Transverse colon (tissue), 4 donors: ENCODE results near the gene ANKRD33B. TPM values are rescaled to one million over a fixed set of nuclear protein-coding genes. Genes with fewer than 3 reads are reported as not detected.

ENCODE experiments used
- DNase-seq: peaks from one replicate; pipeline ENCODE4 v3.0.0-alpha.2; 2019
- H3K27ac ChIP-seq, 4 donors: fragments of 200-600 bp; sonication (generic); 2 replicates each; pipeline ENCODE4 v1.5.1; 2016 to 2018; ENCODE audit warnings: inconsistent platforms in 4 of 4
- H3K27me3 ChIP-seq: fragments of 200-600 bp; sonication (generic); 2 replicates; pipeline ENCODE4 v1.5.1; 2017; ENCODE audit warnings: inconsistent platforms
- H3K36me3 ChIP-seq, 4 donors: fragments of 200-600 bp; sonication (generic); 2 replicates each; pipeline ENCODE4 v1.5.1; 2017 to 2019; ENCODE audit warnings: inconsistent platforms in 4 of 4
- H3K4me1 ChIP-seq, 4 donors: fragments of 200-600 bp; sonication (generic); 2 replicates each; pipeline ENCODE4 v1.5.1; 2017 to 2020; ENCODE audit warnings: inconsistent platforms in 4 of 4
- H3K4me3 ChIP-seq, 4 donors: fragments of 200-600 bp; sonication (generic); 1 replicate in 1 of 4; 2 replicates in 3 of 4; pipeline versions ENCODE4 v1.5.1 to v1.6.1; 2017 to 2019; ENCODE audit warnings: inconsistent platforms in 4 of 4
- H3K9me3 ChIP-seq, 2 donors: fragments of 200-600 bp; sonication (generic); 2 replicates each; pipeline ENCODE4 v1.5.1; 2017 to 2019; ENCODE audit warnings: inconsistent platforms in 2 of 2
- EP300 ChIP-seq: sonication (generic); formaldehyde crosslinking; IDR thresholded peaks from one replicate; pipeline ENCODE4 v1.6.1; 2017; ENCODE audit warnings: antibody characterized with exemption, low read depth
- POLR2A ChIP-seq: fragments of 450-650 bp; IDR thresholded peaks from one replicate; pipeline ENCODE4 v1.6.1; 2016; ENCODE audit warnings: antibody characterized with exemption, mild to moderate bottlenecking, moderate library complexity
- POLR2AphosphoS5 ChIP-seq, 3 donors: sonication (generic); formaldehyde crosslinking; IDR thresholded peaks; one replicate each; pipeline ENCODE4 v1.6.1; 2016; ENCODE audit warnings: antibody characterized with exemption in 3 of 3
- WGBS, 2 donors: methylation state at CpG; one replicate each; pipeline ENCODE4 v1.1.5; 2018; ENCODE audit warnings: low coverage in 1 of 2; 5-methylcytosine and 5-hydroxymethylcytosine counted together
- in situ Hi-C, 4 donors: fragments of 200-750 bp; cut with MboI; loops; one replicate each; pipeline versions ENCODE4 v1.15.0 to v1.15.1; 2017; ENCODE audit warnings: low sequenced_read_pairs in 3 of 4, low pct_ligation_motif_present in 1 of 4, low pct_unique_long_range_greater_than_20kb in 1 of 4
- intact Hi-C: fragments of 100-400 bp; cut with DNase I; formaldehyde crosslinking; loops from one replicate; pipeline ENCODE4 v1.15.1; 2023; ENCODE audit warnings: low total_unique reads
- total RNA-seq, 4 donors: library from RNA; depleted of rRNA; stranded (reverse); fragments of >200 nt; gene quantifications; one replicate each; pipeline ENCODE4 v1.1.0, GENCODE V29; 2016
- TF ChIP-seq, protein P1 (sequence below), 5 experiments: fragments of 200-600 bp in 3 of 5; fragments of 450-650 bp in 2 of 5; sonication (generic) in 3 of 5; IDR thresholded peaks; 1 replicate in 2 of 5; 2 replicates in 3 of 5; pipeline ENCODE4 v1.5.1; 2016 to 2017; ENCODE audit warnings: antibody characterized with exemption in 5 of 5, inconsistent platforms in 3 of 5, mild to moderate bottlenecking in 2 of 5, moderate library complexity in 1 of 5

The ANKRD33B gene
- total RNA-seq, 4 donors from 2014 or later, result 0.20 to 3.2 (median 1.4) TPM

DNA sequence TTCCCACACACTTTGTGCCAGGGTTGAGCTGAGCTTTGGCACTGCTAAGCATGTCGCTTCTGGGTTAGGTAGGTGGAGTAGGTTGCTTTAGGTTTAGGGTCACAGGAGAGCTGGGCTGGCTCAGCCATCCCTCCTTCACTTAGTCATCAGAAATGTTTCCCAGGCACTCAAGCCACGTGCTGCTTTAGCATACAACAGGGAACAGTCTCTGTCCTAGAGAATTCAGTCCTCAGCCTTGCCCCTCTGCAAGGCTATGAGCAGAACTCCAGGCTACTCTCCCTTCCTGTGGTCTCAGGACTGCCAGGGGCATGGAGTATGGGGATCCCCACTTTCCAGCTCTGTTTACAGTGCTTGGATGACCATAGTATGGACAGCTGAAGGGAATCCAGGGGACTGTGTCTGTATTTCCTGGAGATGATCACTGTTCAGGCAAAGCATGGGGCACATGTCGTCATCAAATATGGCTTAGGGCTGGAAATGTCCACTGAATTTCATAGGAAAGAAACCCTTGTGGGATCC, 7.5 kb upstream of the ANKRD33B start:
- H3K27ac ChIP-seq, result no peak overlapping the region
- in situ Hi-C loops, result no loop called here
- H3K4me3 ChIP-seq, result no peak overlapping the region
- H3K4me1 ChIP-seq, result no peaks in the 10 kb centered on the region
- no peaks in the 10 kb centered on the region for H3K36me3 ChIP-seq
- H3K27me3 ChIP-seq, result peaks cover 18% of the 10 kb centered on the region
- intact Hi-C loops, result no loop called here
- no peak for DNase-seq
- TF ChIP-seq EP300 (no peak), POLR2AphosphoS5 (IDR thresholded peaks at IDR 0.05) (no peak), POLR2A (no peak)
- TF ChIP-seq, protein P1, sequence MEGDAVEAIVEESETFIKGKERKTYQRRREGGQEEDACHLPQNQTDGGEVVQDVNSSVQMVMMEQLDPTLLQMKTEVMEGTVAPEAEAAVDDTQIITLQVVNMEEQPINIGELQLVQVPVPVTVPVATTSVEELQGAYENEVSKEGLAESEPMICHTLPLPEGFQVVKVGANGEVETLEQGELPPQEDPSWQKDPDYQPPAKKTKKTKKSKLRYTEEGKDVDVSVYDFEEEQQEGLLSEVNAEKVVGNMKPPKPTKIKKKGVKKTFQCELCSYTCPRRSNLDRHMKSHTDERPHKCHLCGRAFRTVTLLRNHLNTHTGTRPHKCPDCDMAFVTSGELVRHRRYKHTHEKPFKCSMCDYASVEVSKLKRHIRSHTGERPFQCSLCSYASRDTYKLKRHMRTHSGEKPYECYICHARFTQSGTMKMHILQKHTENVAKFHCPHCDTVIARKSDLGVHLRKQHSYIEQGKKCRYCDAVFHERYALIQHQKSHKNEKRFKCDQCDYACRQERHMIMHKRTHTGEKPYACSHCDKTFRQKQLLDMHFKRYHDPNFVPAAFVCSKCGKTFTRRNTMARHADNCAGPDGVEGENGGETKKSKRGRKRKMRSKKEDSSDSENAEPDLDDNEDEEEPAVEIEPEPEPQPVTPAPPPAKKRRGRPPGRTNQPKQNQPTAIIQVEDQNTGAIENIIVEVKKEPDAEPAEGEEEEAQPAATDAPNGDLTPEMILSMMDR (IDR thresholded peaks at IDR 0.05), result no peak
- 50 to 56% methylated on average over 1 to 3 of the region's 3 CpGs for WGBS, 2 donors
- no peaks in the 10 kb centered on the region for H3K9me3 ChIP-seq

- Histone ChIP-seq H3K27ac (no peak overlapping the region), H3K36me3 (no peaks in the 10 kb centered on the region), H3K4me3 (no peak overlapping the region), H3K9me3 (no peaks in the 10 kb centered on the region), H3K27me3 (peaks cover 25% of the 10 kb centered on the region), H3K4me1 (no peaks in the 10 kb centered on the region)
- no peak for DNase-seq
- no peak for TF ChIP-seq EP300
- TF ChIP-seq POLR2A, result no peak
- TF ChIP-seq POLR2AphosphoS5 (IDR thresholded peaks at IDR 0.05), result no peak
- TF ChIP-seq, protein P1 (IDR thresholded peaks at IDR 0.05), result no peak
- in situ Hi-C loops (no loop called here), intact Hi-C loops (no loop called here)
- WGBS, 2 donors, result 63 to 70% methylated on average over 8 to 11 of the region's 11 CpGs
Measured at GRCh38 chr5:10556893-10557746, 6.8 kb upstream of the ANKRD33B start.

DNA sequence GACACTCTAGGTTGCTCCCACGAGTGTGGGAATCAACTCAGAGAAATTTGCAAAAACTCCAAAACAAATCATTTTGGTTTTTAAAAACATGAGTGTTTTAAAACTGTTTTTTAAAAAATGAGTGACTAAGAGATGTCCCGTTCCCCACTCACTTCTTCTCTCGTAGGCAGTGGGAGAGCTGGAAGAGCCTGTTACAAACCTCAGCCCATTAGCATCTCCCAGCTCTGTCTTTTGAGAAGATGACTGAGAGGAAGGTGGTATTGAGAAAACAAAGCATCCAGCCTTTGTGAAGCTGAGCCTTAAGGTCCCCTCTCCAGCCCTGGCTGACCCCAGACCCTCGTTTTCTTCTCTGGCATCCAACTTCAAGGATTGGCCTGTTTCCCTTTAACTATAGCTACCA, 4.7 kb upstream of the ANKRD33B start:
- in situ Hi-C loops, result no loop called here
- Histone ChIP-seq H3K27ac (no peak overlapping the region), H3K9me3 (no peaks in the 10 kb centered on the region), H3K4me1 (peaks cover 9 to 16% (median 16%) of the 10 kb centered on the region in 4 donors), H3K4me3 (no peak overlapping the region), H3K27me3 (peaks cover 46% of the 10 kb centered on the region), H3K36me3 (no peaks in the 10 kb centered on the region)
- DNase-seq, result no peak
- TF ChIP-seq POLR2AphosphoS5 (IDR thresholded peaks at IDR 0.05), result no peak
- TF ChIP-seq POLR2A, result no peak
- no peak for TF ChIP-seq EP300
- TF ChIP-seq, protein P1 (IDR thresholded peaks at IDR 0.05), result no peak
- intact Hi-C loops, result no loop called here
- WGBS, 2 donors, result 73 to 81% methylated on average over 4 of the region's 4 CpGs

DNA sequence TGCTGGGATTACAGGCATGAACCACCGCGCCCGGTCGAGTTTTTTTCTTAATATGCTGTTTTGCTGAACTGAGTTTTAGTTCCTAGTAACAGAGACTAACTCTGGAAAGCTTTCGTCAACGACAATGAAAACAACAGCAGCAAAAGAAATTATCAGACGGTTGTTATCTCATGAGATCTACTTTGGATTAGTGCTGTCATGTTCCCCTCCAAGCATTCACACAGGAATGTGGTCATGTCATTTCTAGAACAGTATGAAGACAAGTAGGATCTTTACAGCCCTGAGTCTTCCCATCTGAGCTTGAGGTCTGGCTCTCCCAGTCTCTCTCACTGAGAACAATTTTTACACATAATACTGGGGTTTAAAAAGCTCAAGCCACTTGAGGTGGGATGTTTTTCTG, 4.0 kb upstream of the ANKRD33B start:
- Histone ChIP-seq H3K4me3 (no peak overlapping the region), H3K27me3 (peaks cover 53% of the 10 kb centered on the region), H3K36me3 (no peaks in the 10 kb centered on the region), H3K9me3 (no peaks in the 10 kb centered on the region), H3K4me1 (peaks cover 9 to 21% (median 18%) of the 10 kb centered on the region in 4 donors), H3K27ac (no peak overlapping the region)
- in situ Hi-C loops (no loop called here), intact Hi-C loops (no loop called here)
- WGBS, 2 donors, result 70 to 75% methylated on average over 6 to 7 of the region's 7 CpGs
- TF ChIP-seq POLR2AphosphoS5 (IDR thresholded peaks at IDR 0.05) (no peak), POLR2A (no peak), EP300 (no peak)
- TF ChIP-seq, protein P1 (IDR thresholded peaks at IDR 0.05), result no peak
- no peak for DNase-seq
